Measurements from ENCODE around the gene ERAS. TPM values are rescaled to one million over a fixed set of nuclear protein-coding genes. Genes with fewer than 3 reads are reported as not detected.

The ERAS gene, protein sequence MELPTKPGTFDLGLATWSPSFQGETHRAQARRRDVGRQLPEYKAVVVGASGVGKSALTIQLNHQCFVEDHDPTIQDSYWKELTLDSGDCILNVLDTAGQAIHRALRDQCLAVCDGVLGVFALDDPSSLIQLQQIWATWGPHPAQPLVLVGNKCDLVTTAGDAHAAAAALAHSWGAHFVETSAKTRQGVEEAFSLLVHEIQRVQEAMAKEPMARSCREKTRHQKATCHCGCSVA
- total RNA-seq, result not detected in 2 replicates

DNA sequence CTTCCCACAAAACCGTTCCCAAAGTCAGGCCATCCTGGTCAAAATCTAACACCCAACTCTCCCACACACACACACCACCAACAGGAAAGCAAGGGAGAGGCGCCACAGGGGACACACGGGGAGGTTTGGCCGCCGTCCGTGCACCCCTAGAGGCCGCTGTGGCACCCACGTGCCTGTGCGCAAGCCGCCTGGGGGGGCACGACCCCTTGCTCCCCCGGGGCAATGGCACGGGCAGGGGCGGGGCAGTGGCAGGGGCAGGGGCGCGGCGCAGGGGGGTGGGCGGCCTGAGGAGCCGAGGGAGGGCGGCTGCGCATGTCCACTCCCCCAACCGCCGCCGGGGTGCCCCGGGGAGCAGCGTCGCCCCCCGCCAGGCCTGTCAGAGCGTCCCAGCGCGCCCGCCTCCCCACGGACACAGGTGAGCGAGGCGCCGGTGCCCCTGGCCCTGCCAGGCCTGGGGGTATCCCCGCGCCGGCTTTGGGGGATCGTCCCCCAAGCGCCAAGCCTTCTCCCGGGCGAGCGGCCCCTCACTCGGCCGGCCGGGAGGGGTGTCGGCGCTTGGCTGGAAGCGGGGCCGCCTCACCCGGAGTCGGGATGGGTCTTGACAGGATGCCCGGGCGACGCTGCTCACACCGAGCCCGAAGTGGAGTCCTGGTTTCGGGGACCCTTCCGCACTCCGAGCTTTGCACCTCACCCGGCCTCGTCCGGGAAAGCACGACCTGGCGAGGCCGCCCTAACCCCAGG lies at the start of gene ERAS:
Gene ERAS (plus strand): TSS at position 379 of the 741 bp plus-strand sequence. CDS start 2,611 bp downstream, outside the sequence.

DNA sequence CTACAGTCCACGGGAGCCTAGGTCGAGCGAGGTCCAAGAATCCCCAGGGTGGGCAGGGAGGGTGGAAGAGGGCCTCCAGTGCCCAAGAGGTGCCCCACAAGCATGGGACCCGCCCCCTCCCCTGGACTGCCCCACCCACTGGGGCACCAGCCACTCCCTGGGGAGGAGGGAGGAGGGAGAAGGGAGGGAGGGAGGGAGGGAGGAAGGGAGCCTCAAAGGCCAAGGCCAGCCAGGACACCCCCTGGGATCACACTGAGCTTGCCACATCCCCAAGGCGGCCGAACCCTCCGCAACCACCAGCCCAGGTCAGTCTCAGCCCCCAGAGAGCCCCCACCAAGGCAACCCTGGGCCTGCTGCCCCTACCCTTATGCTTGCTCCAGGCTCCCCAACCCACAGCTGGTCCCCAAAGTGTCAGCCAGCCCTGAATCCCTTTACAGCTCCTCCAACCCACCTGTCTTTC lies 39.9 kb upstream of the ERAS start, which contains the start of gene GATA1:
Gene GATA1 (plus strand): TSS at position 250 of the 460 bp plus-strand sequence. CDS start 4,520 bp downstream, outside the sequence.

DNA sequence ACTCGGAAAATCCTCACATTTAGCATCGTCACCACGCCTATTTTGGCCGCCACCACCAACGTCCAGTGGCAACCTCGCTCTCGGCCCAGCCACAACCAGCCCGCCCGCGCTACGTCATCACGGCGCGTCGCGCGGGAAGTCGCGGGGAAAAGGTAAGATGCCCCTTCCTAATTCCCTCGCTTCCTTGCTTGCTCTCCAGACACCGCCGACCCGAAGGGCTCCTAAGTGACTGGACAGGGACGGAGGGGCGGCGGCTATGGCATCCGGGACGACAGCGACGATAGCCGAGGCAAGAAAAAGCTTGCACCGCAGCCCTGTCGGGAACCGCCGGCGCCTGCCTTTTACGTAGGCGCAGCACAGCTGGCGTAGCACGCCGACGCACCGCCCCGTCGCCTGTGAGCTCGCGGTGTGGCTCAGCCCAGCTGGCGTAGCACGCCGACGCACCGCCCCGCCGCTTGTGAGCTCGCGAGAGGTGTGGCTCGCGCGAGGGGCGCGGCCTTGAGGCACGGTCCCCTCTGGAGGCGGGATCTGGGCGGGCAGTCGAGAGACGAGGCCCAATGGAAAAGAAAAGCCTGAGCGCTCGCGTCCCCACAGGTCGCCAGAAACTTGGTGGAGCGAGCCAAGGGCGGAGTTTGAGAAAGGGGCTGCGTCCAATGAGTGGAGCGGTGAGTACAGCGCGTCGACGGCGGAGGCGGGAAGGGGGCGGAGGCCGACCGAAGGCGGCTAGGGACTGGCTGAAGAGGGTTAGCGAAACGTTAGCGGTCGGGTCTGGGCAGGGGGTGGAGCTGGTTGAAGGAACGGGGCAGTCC lies 24.8 kb upstream of the ERAS start, which contains the start of gene HDAC6:
Gene HDAC6 (plus strand): TSS at position 788 of the 809 bp plus-strand sequence. CDS start 626 bp downstream, outside the sequence.

DNA sequence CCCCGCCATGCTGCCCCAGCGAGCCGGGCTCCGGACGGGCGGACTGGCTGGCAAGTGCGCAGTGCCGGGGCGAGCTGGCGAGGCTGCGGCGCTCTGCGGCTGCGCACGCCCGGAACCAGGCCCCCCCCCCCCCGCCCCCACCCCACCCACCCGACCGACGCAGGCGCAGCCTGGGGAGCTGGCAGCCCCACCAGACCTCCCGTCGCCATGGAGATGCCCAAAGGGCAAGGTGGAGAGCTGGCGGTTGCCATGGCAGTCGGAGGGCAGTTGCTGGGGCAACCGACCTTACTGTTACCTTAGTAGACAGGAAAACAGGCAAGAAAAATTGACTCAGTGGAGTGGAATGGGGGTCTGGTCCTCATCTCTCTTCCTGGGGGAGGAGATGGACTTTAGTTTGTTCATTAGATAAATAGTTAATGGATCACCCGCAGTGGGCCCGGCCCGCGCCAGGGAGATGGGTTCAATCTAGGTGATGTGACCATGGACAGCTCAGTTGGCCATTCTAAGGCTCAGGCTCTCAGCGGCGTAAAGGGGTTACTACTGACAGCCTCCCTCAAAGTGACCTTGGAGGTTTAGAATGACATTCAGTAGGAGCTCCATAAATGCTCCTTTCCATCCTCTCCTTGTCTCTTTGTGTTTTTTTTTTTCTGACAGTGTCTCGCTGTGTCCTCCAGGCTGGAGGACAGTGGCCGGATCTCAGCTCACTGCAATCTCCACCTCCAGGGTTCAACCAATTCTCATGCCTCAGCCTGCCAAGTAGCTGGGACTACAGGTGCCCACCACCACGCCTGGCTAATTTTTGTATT lies 9.4 kb downstream of the ERAS start, which contains the start of gene PCSK1N:
Gene PCSK1N (minus strand): TSS at position 87 of the 806 bp plus-strand sequence. CDS start 78 bp downstream, at position 9.

Other genes with a start within 250 kb of the ERAS start
- 98.9 and 107 TPM in 2 replicates for gene WDR13, start 229.0 kb upstream of the ERAS start, total RNA-seq
- not detected in 2 replicates for gene WAS, start 142.7 kb upstream of the ERAS start, total RNA-seq
- gene SUV39H1, start 129.8 kb upstream of the ERAS start, total RNA-seq, result 2.7 and 3.1 TPM in 2 replicates
- gene GLOD5, start 64.8 kb upstream of the ERAS start, total RNA-seq, result not detected in 2 replicates
- not detected in 2 replicates for gene GATA1, start 39.9 kb upstream of the ERAS start, total RNA-seq
- 21.7 and 25.2 TPM in 2 replicates for gene HDAC6, start 24.4 kb upstream of the ERAS start, total RNA-seq
- gene PCSK1N, start 9.1 kb downstream of the ERAS start, total RNA-seq, result 0.09 and 0.11 TPM in 2 replicates
- gene TIMM17B, start 71.3 kb downstream of the ERAS start, total RNA-seq, result 18.6 and 20.2 TPM in 2 replicates
- gene PQBP1, start 71.4 kb downstream of the ERAS start, total RNA-seq, result 73.4 and 80.2 TPM in 2 replicates
- 7.8 and 11.9 TPM in 2 replicates for gene SLC35A2, start 85.1 kb downstream of the ERAS start, total RNA-seq
- gene PIM2, start 92.5 kb downstream of the ERAS start, total RNA-seq, result 3.0 and 3.4 TPM in 2 replicates
- 25.8 and 26.0 TPM in 2 replicates for gene OTUD5, start 131.1 kb downstream of the ERAS start, total RNA-seq
- gene KCND1, start 145.3 kb downstream of the ERAS start, total RNA-seq, result 0.09 and 0.22 TPM in 2 replicates
- gene GRIPAP1, start 175.8 kb downstream of the ERAS start, total RNA-seq, result 14.7 and 17.6 TPM in 2 replicates
- gene TFE3, start 216.8 kb downstream of the ERAS start, total RNA-seq, result 9.2 and 10.8 TPM in 2 replicates
- gene CCDC120, start 232.5 kb downstream of the ERAS start, total RNA-seq, result 0.52 and 0.54 TPM in 2 replicates
- 3.2 and 3.5 TPM in 2 replicates for gene PRAF2, start 247.5 kb downstream of the ERAS start, total RNA-seq